BE2C (cell line): ENCODE data around the gene CCDC3.

Experiments used
- DNase-seq: peaks from one replicate; pipeline ENCODE4 v3.0.0-alpha.2; 2020
- H3K27me3 ChIP-seq: fragments of 250-450 bp; sonication (Bioruptor Pico); 2 replicates; pipeline ENCODE4 v1.5.1; 2020; ENCODE audit warnings: mild to moderate bottlenecking
- H3K36me3 ChIP-seq: fragments of 250-450 bp; sonication (Bioruptor Pico); 2 replicates; pipeline ENCODE4 v1.5.1; 2020; ENCODE audit warnings: mild to moderate bottlenecking
- H3K4me1 ChIP-seq: fragments of 250-450 bp; sonication (Bioruptor Pico); 2 replicates; pipeline ENCODE4 v1.5.1; 2020
- H3K4me3 ChIP-seq: 2 replicates; pipeline ENCODE4 v1.5.1; 2011; ENCODE audit warnings: low read depth, low read length
- H3K9me3 ChIP-seq: fragments of 250-450 bp; sonication (Bioruptor Pico); 2 replicates; pipeline ENCODE4 v1.5.1; 2020
- TF ChIP-seq, protein P1 (sequence below): IDR thresholded peaks from 2 replicates; pipeline ENCODE4 v1.5.1; 2012; ENCODE audit warnings: mild to moderate bottlenecking, low read depth, low read length

Gene CCDC3

DNA sequence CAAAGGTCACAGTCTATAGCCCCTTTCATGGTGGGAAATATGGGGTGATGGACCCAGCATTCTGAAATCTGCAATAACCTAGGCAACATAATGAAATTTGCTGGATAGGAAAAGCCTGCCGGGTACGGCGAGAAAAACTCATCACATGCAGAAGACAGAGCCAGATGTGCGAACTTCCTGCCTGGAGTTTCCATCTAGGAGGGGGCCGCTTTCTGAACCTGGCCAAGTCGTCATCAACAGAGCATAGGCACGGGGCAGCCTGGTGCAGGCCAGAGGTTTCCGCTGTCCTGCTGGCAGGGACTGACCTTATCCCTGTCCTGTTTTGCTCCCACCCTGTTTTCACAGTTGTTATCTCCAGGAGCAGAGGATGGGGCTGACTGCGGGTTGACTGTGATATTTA lies 27.4 kb downstream of the CCDC3 start:
- Histone ChIP-seq H3K4me1 (peaks cover 10% of the 10 kb centered on the region), H3K36me3 (no peaks in the 10 kb centered on the region), H3K27me3 (no peaks in the 10 kb centered on the region), H3K4me3 (no peak overlapping the region), H3K9me3 (no peaks in the 10 kb centered on the region)
- TF ChIP-seq, protein P1, sequence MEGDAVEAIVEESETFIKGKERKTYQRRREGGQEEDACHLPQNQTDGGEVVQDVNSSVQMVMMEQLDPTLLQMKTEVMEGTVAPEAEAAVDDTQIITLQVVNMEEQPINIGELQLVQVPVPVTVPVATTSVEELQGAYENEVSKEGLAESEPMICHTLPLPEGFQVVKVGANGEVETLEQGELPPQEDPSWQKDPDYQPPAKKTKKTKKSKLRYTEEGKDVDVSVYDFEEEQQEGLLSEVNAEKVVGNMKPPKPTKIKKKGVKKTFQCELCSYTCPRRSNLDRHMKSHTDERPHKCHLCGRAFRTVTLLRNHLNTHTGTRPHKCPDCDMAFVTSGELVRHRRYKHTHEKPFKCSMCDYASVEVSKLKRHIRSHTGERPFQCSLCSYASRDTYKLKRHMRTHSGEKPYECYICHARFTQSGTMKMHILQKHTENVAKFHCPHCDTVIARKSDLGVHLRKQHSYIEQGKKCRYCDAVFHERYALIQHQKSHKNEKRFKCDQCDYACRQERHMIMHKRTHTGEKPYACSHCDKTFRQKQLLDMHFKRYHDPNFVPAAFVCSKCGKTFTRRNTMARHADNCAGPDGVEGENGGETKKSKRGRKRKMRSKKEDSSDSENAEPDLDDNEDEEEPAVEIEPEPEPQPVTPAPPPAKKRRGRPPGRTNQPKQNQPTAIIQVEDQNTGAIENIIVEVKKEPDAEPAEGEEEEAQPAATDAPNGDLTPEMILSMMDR = no peak
- DNase-seq = no peak

DNA sequence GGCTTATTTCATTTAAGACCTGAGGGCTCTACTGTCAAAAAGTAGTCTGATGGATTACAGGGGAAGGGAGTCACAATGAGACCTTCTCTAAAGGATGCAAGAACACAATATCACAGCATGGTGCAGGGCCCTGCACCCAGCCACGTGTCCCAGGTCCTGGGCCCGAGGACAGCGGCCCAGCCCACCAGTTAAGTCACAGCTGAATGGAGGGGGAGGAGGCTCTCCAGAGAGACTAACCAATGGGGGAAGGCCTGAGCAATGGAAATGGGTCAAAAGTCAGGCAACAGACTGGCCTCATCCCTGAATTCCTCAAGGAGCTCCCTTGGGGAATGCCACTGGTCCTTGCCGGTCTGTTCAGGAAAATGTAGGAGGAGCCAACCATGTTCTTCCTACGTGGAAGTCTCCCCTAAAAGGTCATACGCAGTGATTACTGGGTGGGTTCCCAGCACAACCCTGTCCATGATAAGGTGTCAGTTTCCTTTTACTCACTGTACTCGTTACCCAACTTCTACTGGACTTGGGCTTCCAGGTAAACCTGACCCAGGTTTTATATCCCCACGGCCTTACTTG lies 28.3 kb downstream of the CCDC3 start:
- Histone ChIP-seq H3K36me3 (no peaks in the 10 kb centered on the region), H3K27me3 (no peaks in the 10 kb centered on the region), H3K4me1 (peaks cover 3% of the 10 kb centered on the region), H3K4me3 (no peak overlapping the region), H3K9me3 (no peaks in the 10 kb centered on the region)
- TF ChIP-seq, protein P1 = no peak
- no peak for DNase-seq

DNA sequence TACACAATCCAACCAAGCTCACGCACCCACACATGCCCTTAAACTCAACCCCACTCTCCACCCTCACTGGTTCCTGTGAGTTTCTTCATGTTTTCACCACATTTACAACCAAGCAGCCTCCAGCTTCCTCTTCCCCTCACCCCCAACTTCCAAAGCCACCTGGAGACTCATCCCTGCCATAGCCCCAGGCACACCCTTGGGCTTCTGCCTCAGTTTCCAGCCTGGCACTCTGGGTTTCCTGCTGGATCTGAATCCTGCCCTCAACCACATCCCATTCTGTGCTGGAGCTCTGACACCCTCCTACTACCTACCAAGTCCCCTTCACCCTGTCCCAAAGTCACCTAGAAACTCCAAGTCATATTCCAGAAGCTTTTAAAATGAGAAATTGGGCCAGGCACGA lies 29.4 kb downstream of the CCDC3 start:
- TF ChIP-seq, protein P1 = no peak
- Histone ChIP-seq H3K4me1 (no peaks in the 10 kb centered on the region), H3K36me3 (no peaks in the 10 kb centered on the region), H3K27me3 (no peaks in the 10 kb centered on the region), H3K4me3 (no peak overlapping the region), H3K9me3 (no peaks in the 10 kb centered on the region)
- no peak for DNase-seq

DNA sequence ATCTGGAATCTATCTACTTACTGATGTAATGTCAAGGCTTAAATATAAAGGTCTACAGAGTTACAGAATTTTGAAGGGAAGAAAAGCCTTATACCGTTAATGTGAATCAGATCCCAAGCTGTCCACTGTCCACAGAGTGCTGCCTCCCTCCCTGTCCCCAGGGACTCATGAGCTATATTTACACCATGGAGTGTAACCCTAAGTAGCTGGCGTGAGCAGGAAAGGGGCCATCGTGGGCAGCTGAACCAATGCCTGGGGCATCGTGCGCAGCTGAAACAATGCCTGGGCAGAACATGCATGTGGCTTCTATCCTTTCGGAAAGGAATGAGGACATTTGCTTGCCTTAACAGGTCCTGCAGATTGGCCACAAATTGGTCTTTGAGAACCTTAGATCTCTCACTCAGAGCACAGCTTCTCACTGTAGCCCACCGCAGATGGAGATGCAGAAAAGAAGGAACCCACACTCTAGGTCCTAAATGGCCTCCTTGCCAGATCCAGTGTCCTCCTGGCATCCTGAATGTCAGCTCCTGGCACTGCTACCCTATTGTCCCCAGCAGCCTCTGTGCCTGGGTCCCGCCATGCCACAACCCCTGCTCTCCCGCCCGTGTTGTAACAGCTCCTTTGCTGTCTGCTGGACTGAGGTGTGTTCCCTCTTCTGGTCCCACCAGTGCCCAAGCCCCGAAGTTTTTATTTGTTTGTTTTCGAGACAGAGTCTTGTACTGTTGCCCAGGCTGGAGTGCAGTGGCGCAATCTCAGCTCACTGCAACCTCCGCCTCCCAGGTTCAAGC lies 30.3 kb downstream of the CCDC3 start:
- H3K4me1 ChIP-seq = no peaks in the 10 kb centered on the region
- no peaks in the 10 kb centered on the region for H3K9me3 ChIP-seq
- DNase-seq = no peak
- TF ChIP-seq, protein P1 = no peak
- H3K4me3 ChIP-seq = no peak overlapping the region
- no peaks in the 10 kb centered on the region for H3K27me3 ChIP-seq
- no peaks in the 10 kb centered on the region for H3K36me3 ChIP-seq

DNA sequence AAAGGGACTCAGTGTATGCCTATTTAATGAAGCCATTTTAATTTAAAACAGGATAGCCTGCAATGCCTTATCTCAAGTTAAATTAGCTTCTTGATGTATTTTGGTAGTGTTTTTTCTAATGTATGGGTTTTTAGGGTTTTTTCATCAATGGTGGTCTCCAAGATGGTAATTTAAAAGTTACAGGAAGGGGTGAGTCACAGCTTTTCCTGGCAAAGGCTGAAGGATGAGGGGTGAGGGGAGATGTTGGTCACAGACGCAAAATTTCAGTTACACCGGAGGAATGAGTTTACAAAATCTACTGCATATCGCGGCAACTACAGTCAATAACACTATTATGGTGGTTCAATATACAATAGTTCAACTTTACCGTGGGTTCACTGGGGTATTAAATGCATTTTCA lies 31.6 kb downstream of the CCDC3 start:
- Histone ChIP-seq H3K4me1 (no peaks in the 10 kb centered on the region), H3K9me3 (no peaks in the 10 kb centered on the region), H3K4me3 (no peak overlapping the region), H3K27me3 (no peaks in the 10 kb centered on the region), H3K36me3 (no peaks in the 10 kb centered on the region)
- DNase-seq = no peak
- TF ChIP-seq, protein P1 = no peak

DNA sequence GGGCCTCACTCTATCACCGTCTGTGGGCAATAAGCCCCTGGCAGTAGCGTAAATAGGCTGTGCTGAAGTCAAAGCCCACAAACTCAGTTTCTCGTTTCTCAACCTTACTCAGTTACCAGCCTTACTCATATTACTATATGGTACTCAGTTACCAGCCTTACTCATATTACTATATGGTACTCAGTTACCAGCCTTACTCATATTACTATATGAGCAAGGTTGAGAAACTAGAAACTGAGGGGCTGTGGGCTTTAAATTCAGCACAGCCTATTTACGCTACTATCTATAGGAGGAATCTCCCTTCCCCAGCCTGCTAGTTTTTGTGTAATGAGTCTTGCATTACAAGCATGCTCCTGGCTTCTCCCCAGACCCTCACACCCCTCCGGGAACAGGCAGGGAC lies 35.4 kb downstream of the CCDC3 start:
- Histone ChIP-seq H3K36me3 (no peaks in the 10 kb centered on the region), H3K9me3 (no peaks in the 10 kb centered on the region), H3K27me3 (no peaks in the 10 kb centered on the region), H3K4me1 (no peaks in the 10 kb centered on the region), H3K4me3 (no peak overlapping the region)
- DNase-seq = no peak
- TF ChIP-seq, protein P1 = no peak
